Measurements from ENCODE around the gene GNAO1.

GNAO1 gene

GRCh38 chr16:56260378-56261160 is 69.3 kb downstream of the GNAO1 start (continued):
- TF ChIP-seq ZNF202 (tag by site-specific recombination; IDR thresholded peaks at IDR 0.05; ENCODE audit: borderline replicate concordance) (no peak), ZNF140 (tag by site-specific recombination; IDR thresholded peaks at IDR 0.05) (no peak)
- TF ChIP-seq, protein P1, sequence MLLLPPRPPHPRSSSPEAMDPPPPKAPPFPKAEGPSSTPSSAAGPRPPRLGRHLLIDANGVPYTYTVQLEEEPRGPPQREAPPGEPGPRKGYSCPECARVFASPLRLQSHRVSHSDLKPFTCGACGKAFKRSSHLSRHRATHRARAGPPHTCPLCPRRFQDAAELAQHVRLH (tag by site-specific recombination; IDR thresholded peaks at IDR 0.05) = no peak

GRCh38 chr16:56261656-56262055 is 70.4 kb downstream of the GNAO1 start:
- no peak overlapping the region for H3K27ac ChIP-seq (ENCODE audit: extremely low read depth, low read depth, low read length)
- no peaks in the 10 kb centered on the region for H3K9me3 ChIP-seq (ENCODE audit: control insufficient read depth, insufficient read depth, low read depth, low read length)
- no peaks in the 10 kb centered on the region for H3K36me3 ChIP-seq (ENCODE audit: control insufficient read depth in 2 of 2, insufficient read depth in 1 of 2, low read length in 2 of 2)
- no peak for TF ChIP-seq ZNF112 (tag by site-specific recombination; IDR thresholded peaks at IDR 0.05)
- no peak for TF ChIP-seq ZNF558 (tag by site-specific recombination; IDR thresholded peaks at IDR 0.05)
- no peak for TF ChIP-seq ZNF175 (tag by site-specific recombination; IDR thresholded peaks at IDR 0.05)
- TF ChIP-seq EGR2 (tag by site-specific recombination; IDR thresholded peaks at IDR 0.05; ENCODE audit: low read depth) = no peak
- no peak for TF ChIP-seq TSHZ1 (tag by site-specific recombination; IDR thresholded peaks at IDR 0.05; ENCODE audit: borderline replicate concordance)
- TF ChIP-seq ZNF621 (tag by site-specific recombination; IDR thresholded peaks at IDR 0.05) = no peak
- no peak for TF ChIP-seq FEZF1 (tag by site-specific recombination; IDR thresholded peaks at IDR 0.05)
- TF ChIP-seq ZNF488 (tag by site-specific recombination; IDR thresholded peaks at IDR 0.05) = no peak
- no peak for TF ChIP-seq ZNF555 (tag by site-specific recombination; conservative IDR thresholded peaks at IDR 0.05)
- TF ChIP-seq ZNF239 (tag by site-specific recombination; IDR thresholded peaks at IDR 0.05) = no peak
- TF ChIP-seq ZNF24 (tag by site-specific recombination; IDR thresholded peaks at IDR 0.05) = no peak
- no peak for TF ChIP-seq ZNF830 (tag by site-specific recombination; IDR thresholded peaks at IDR 0.05; ENCODE audit: low read depth)
- no peak for TF ChIP-seq ZNF664 (tag by site-specific recombination; IDR thresholded peaks at IDR 0.05)
- TF ChIP-seq KLF8 (tag by site-specific recombination; IDR thresholded peaks at IDR 0.05) = no peak
- TF ChIP-seq BCL11A (tag by site-specific recombination; IDR thresholded peaks at IDR 0.05; ENCODE audit: low read depth) = no peak
- no peak for TF ChIP-seq ZNF837 (tag by site-specific recombination; IDR thresholded peaks at IDR 0.05)
- no peak for TF ChIP-seq ZNF324 (tag by site-specific recombination; IDR thresholded peaks at IDR 0.05)
- TF ChIP-seq, protein P2, sequence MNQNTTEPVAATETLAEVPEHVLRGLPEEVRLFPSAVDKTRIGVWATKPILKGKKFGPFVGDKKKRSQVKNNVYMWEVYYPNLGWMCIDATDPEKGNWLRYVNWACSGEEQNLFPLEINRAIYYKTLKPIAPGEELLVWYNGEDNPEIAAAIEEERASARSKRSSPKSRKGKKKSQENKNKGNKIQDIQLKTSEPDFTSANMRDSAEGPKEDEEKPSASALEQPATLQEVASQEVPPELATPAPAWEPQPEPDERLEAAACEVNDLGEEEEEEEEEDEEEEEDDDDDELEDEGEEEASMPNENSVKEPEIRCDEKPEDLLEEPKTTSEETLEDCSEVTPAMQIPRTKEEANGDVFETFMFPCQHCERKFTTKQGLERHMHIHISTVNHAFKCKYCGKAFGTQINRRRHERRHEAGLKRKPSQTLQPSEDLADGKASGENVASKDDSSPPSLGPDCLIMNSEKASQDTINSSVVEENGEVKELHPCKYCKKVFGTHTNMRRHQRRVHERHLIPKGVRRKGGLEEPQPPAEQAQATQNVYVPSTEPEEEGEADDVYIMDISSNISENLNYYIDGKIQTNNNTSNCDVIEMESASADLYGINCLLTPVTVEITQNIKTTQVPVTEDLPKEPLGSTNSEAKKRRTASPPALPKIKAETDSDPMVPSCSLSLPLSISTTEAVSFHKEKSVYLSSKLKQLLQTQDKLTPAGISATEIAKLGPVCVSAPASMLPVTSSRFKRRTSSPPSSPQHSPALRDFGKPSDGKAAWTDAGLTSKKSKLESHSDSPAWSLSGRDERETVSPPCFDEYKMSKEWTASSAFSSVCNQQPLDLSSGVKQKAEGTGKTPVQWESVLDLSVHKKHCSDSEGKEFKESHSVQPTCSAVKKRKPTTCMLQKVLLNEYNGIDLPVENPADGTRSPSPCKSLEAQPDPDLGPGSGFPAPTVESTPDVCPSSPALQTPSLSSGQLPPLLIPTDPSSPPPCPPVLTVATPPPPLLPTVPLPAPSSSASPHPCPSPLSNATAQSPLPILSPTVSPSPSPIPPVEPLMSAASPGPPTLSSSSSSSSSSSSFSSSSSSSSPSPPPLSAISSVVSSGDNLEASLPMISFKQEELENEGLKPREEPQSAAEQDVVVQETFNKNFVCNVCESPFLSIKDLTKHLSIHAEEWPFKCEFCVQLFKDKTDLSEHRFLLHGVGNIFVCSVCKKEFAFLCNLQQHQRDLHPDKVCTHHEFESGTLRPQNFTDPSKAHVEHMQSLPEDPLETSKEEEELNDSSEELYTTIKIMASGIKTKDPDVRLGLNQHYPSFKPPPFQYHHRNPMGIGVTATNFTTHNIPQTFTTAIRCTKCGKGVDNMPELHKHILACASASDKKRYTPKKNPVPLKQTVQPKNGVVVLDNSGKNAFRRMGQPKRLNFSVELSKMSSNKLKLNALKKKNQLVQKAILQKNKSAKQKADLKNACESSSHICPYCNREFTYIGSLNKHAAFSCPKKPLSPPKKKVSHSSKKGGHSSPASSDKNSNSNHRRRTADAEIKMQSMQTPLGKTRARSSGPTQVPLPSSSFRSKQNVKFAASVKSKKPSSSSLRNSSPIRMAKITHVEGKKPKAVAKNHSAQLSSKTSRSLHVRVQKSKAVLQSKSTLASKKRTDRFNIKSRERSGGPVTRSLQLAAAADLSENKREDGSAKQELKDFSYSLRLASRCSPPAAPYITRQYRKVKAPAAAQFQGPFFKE (tag by site-specific recombination; IDR thresholded peaks at IDR 0.05; ENCODE audit: borderline replicate concordance) = no peak
- no peak for TF ChIP-seq ZBTB8A (tag by site-specific recombination; IDR thresholded peaks at IDR 0.05)
- no peak overlapping the region for H3K4me3 ChIP-seq (ENCODE audit: low read depth, low read length)
- no peaks in the 10 kb centered on the region for H3K4me1 ChIP-seq (ENCODE audit: control insufficient read depth, insufficient read depth, low read length)
- ChIA-PET POLR2A (no interaction called here), CTCF (interaction anchor here (1.2 kb wide), 1 partner anchor 10 kb away, joined by 4 read pairs; no protein-coding TSS in a partner anchor)

All from HEK293 (cell line).